OCI-LY3 (cell line): ENCODE data around the gene TPO.

Source experiments
- H2AFZ ChIP-seq: fragments of 200-600, 300-600 bp; shearing (Covaris generic); 2 replicates; pipeline ENCODE4 v1.6.0; 2014; ENCODE audit warnings: antibody characterized with exemption, low read depth, low read length
- H3K27ac ChIP-seq: fragments of 200-600, 300-600 bp; sonication (generic); 2 replicates; pipeline ENCODE4 v1.5.1; 2014; ENCODE audit warnings: mild to moderate bottlenecking, low read length, moderate library complexity, mixed read lengths
- H3K27me3 ChIP-seq: fragments of 200-600, 300-600 bp; sonication (generic); 2 replicates; pipeline ENCODE4 v1.6.1; 2014; ENCODE audit warnings: low read depth, low read length, mixed read lengths
- H3K36me3 ChIP-seq: fragments of 200-600, 300-600 bp; sonication (generic); replicated peaks from 2 replicates; pipeline ENCODE3; 2014; ENCODE audit warnings: low read depth, low read length, mixed read lengths
- H3K4me1 ChIP-seq: fragments of 300-600, 200-600 bp; sonication (generic); 2 replicates; pipeline ENCODE4 v1.6.1; 2014; ENCODE audit warnings: low read length, mixed read lengths
- H3K4me2 ChIP-seq: fragments of 200-600, 300-600 bp; sonication (generic); 2 replicates; pipeline ENCODE4 v1.6.1; 2014; ENCODE audit warnings: low read length, mixed read lengths
- H3K4me3 ChIP-seq: fragments of 300-600, 200-600 bp; sonication (generic); 2 replicates; pipeline ENCODE4 v1.5.1; 2014; ENCODE audit warnings: antibody characterized with exemption, mild to moderate bottlenecking, low read length, moderate library complexity
- H3K79me2 ChIP-seq: fragments of 300-600, 200-600 bp; shearing (Covaris generic); 2 replicates; pipeline ENCODE4 v1.6.1; 2014; ENCODE audit warnings: mild to moderate bottlenecking, low read length, mixed read lengths
- H3K9ac ChIP-seq: fragments of 300-600, 200-600 bp; shearing (Covaris generic); 2 replicates; pipeline ENCODE4 v1.6.0; 2014; ENCODE audit warnings: mild to moderate bottlenecking, low read length, moderate library complexity
- H3K9me3 ChIP-seq: fragments of 200-600, 300-600 bp; shearing (Covaris generic); 2 replicates; pipeline ENCODE4 v1.6.1; 2014; ENCODE audit warnings: low read length, mixed read lengths; ENCODE audit not compliant: insufficient read depth
- H4K20me1 ChIP-seq: fragments of 200-600, 300-600 bp; sonication (generic); 2 replicates; pipeline ENCODE4 v1.6.1; 2016; ENCODE audit warnings: low read length, mixed read lengths; ENCODE audit not compliant: insufficient read depth
- EZH2phosphoT487 ChIP-seq: fragments of 200-600 bp; shearing (Covaris generic); IDR thresholded peaks from 2 replicates; pipeline ENCODE4 v1.6.1; 2018; ENCODE audit warnings: antibody characterized with exemption, mixed run types, low read depth
- TF ChIP-seq, protein P1 (sequence below): fragments of 200-600, 300-600 bp; sonication (generic); IDR thresholded peaks from 2 replicates; pipeline ENCODE4 v1.5.1; 2014; ENCODE audit warnings: antibody characterized with exemption, low read length, low read depth

TPO gene

DNA sequence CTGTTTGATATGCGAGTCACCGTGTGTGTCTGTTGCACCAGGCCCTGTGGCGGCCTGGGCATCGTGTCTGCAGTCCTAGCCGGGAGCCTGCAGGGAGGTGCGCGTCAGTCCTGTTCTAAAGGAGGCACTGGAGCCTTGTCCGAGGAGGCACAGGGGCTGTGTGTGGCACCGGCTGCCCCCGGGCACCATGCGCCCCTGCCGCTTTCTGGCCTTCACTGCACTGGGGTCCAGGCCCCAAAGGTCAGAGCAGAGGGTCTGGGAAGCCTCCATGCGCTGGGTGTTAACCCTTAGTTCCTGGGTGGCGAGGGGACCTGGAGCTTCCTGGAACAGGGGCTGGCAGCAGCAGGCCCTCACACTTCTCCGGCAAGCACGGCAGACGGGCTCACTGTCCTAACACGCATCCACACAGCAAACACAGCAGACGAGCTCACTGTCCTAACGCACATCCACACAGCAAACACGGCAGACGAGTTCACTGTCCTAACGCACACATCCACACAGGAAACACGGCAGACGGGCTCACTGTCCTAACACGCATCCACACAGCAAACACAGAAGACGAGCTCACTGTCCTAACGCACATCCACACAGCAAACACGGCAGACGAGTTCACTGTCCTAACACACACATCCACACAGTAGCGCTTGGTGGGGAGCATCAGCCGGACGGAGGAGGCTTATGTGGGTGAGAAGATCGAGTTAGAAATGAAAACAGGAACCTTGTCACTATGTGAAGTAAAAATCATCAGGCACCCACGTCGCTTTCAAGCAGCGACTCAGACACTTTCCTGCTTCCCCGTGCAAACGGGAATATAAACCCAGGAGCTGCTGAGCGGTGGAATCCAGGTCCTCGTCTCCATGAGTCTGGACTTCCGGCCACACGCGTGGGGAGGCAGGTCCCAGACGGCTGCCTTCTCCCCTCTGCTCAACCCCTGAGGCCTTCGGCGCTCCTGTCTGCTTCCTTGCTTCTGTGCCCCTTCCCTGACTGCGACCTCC is 65.3 kb downstream of the TPO start:
- TF ChIP-seq EZH2phosphoT487 = no peak
- TF ChIP-seq, protein P1, sequence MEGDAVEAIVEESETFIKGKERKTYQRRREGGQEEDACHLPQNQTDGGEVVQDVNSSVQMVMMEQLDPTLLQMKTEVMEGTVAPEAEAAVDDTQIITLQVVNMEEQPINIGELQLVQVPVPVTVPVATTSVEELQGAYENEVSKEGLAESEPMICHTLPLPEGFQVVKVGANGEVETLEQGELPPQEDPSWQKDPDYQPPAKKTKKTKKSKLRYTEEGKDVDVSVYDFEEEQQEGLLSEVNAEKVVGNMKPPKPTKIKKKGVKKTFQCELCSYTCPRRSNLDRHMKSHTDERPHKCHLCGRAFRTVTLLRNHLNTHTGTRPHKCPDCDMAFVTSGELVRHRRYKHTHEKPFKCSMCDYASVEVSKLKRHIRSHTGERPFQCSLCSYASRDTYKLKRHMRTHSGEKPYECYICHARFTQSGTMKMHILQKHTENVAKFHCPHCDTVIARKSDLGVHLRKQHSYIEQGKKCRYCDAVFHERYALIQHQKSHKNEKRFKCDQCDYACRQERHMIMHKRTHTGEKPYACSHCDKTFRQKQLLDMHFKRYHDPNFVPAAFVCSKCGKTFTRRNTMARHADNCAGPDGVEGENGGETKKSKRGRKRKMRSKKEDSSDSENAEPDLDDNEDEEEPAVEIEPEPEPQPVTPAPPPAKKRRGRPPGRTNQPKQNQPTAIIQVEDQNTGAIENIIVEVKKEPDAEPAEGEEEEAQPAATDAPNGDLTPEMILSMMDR = no peak
- Histone ChIP-seq H3K4me1 (no peaks in the 10 kb centered on the region), H3K36me3 (no peaks in the 10 kb centered on the region), H3K79me2 (no peaks in the 10 kb centered on the region), H2AFZ (no peak overlapping the region), H3K27me3 (no peaks in the 10 kb centered on the region), H3K9ac (no peak overlapping the region), H3K4me2 (no peak overlapping the region), H3K9me3 (no peaks in the 10 kb centered on the region), H3K27ac (no peak overlapping the region), H3K4me3 (no peak overlapping the region), H4K20me1 (no peaks in the 10 kb centered on the region)

DNA sequence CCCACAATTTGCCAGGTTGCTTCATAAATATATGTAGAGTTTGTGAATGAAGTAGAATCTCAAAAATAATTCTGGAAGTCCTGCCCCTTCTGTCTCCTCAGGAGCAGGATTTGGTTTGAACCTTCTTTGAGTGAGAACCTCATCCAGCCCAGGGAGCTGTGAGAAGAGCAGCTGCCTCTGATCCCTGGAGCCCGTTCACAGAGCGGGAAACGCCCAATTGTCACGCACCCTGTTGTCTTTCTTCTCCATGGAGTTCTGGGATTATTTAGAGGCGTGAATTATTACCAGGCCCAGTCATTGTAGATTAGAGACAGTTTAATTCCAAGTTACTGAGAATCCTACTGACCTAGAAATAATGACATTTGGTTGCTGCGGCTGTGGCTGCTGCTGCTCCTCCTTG is 66.1 kb downstream of the TPO start:
- TF ChIP-seq EZH2phosphoT487 = no peak
- TF ChIP-seq, protein P1 = no peak
- Histone ChIP-seq H2AFZ (no peak overlapping the region), H3K4me1 (no peaks in the 10 kb centered on the region), H3K4me3 (no peak overlapping the region), H3K27ac (no peak overlapping the region), H3K27me3 (no peaks in the 10 kb centered on the region), H3K79me2 (no peaks in the 10 kb centered on the region), H3K9ac (no peak overlapping the region), H3K9me3 (no peaks in the 10 kb centered on the region), H4K20me1 (no peaks in the 10 kb centered on the region), H3K4me2 (no peak overlapping the region), H3K36me3 (no peaks in the 10 kb centered on the region)

DNA sequence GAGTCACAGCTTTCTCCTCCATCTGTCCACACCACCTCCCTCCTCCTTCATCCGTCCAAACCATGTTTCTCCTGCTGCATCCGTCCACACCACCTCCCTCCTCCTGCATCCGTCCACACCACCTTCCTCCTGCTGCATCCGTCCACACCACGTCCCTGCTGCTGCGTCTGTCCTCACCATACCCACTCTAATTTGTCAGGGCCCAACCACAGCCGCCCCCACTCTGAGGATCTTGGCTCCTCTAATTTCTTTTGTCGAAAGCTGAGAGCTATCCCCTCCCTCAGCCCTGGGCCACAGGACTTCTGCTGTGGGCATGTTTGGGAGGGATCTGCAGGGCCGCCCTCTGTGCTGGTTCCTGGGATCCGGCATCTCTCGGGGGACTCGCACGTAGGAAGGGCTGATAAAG is 67.4 kb downstream of the TPO start:
- H3K4me3 ChIP-seq = no peak overlapping the region

More for the DNA sequence above, 67.4 kb downstream of the TPO start:
- no peaks in the 10 kb centered on the region for H3K36me3 ChIP-seq
- no peak overlapping the region for H2AFZ ChIP-seq
- no peak for TF ChIP-seq EZH2phosphoT487
- TF ChIP-seq, protein P1 = no peak
- H3K79me2 ChIP-seq = no peaks in the 10 kb centered on the region
- no peak overlapping the region for H3K4me2 ChIP-seq
- no peaks in the 10 kb centered on the region for H4K20me1 ChIP-seq
- H3K27me3 ChIP-seq = no peaks in the 10 kb centered on the region
- H3K9ac ChIP-seq = no peak overlapping the region
- no peak overlapping the region for H3K27ac ChIP-seq
- H3K4me1 ChIP-seq = no peaks in the 10 kb centered on the region
- H3K9me3 ChIP-seq = no peaks in the 10 kb centered on the region
